Measurements from ENCODE around the gene BANK1.
A peak's percentile ranks its signal among the peaks of the same experiment; 100 is the strongest.

The BANK1 gene

GRCh38 chr4:101983835-101984234, 193.3 kb downstream of the BANK1 start:
- no CpG with 5 or more reads among the region's 1 CpG for WGBS, 2 donors (ENCODE audit: extremely low coverage in 2 of 2, insufficient read length in 2 of 2, insufficient replicate concordance in 1 of 2)
- Histone ChIP-seq H3K4me1 (ENCODE audit: control insufficient read depth in 2 of 2, insufficient read depth in 1 of 2, low read depth in 1 of 2, low read length in 2 of 2) (peaks cover 0 to 1% of the 10 kb centered on the region in 2 donors), H3K14ac (ENCODE audit: low read length) (no peak overlapping the region), H3K4me3 (ENCODE audit: low read length in 2 of 2) (no peak overlapping the region), H4K91ac (ENCODE audit: low read depth, low read length, poor library complexity) (no peak overlapping the region), H2BK12ac (ENCODE audit: low read length) (no peak overlapping the region), H2BK5ac (ENCODE audit: low read length) (no peak overlapping the region), H3K9ac (ENCODE audit: low read depth, low read length, poor library complexity) (no peak overlapping the region), H3K79me1 (ENCODE audit: low read depth, low read length) (no peaks in the 10 kb centered on the region), H3K27ac (replicated peaks; ENCODE audit: low read length) (no peak overlapping the region), H2BK120ac (ENCODE audit: low read depth, low read length) (no peak overlapping the region), H2BK15ac (ENCODE audit: low read length) (no peak overlapping the region), H3K9me3 (replicated peaks in 1 of 2; ENCODE audit: control insufficient read depth in 2 of 2, insufficient read depth in 1 of 2, low read depth in 1 of 2, low read length in 2 of 2) (no peaks in the 10 kb centered on the region), H2AK5ac (ENCODE audit: low read depth, low read length) (no peak overlapping the region), H3K27me3 (ENCODE audit: control insufficient read depth in 3 of 3, insufficient read depth in 3 of 3, low read depth in 1 of 3, low read length in 3 of 3) (no peaks in the 10 kb centered on the region), H2AFZ (ENCODE audit: low read length) (no peak overlapping the region), H3K4me2 (ENCODE audit: insufficient read depth, low read length, poor library complexity, severe bottlenecking) (no peak overlapping the region), H3K23ac (ENCODE audit: low read depth, low read length, poor library complexity) (no peak overlapping the region), H3K4ac (ENCODE audit: low read length) (no peak overlapping the region), H3K36me3 (replicated peaks in 1 of 2; ENCODE audit: control insufficient read depth in 2 of 2, insufficient read depth in 2 of 2, low read length in 2 of 2) (no peaks in the 10 kb centered on the region), H3K18ac (ENCODE audit: low read length) (no peak overlapping the region), H4K8ac (ENCODE audit: low read depth, low read length) (no peak overlapping the region)
- DNase-seq (ENCODE audit: low spot score) = no peak

DNA sequence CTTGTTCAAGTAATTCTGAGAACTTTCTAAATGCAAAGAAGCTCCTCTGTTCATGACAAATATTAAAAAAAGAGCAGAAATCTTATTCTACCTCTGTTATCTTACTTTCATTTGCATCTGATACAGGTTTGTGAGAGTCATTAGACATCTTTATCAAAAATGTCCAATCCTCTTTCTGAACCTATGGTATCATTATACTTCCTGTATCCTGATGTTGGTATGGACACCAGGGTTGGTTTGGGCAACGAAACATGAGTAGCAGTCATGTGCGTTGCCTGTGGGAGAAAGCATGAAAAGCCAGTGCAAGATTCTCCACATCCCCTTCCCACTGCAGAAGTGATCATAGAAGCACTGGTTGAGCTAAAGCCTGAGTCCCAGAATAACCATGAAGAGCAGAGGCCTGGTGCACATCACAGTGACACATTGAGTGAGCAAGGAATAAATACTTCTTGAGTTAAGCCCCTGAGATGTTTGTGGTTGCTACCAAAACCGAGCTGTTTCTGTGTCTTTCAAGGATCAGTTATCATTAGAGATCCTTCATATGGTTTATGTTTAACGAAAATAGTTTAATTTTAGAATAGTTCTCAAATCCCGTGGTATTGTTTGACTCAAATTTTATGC, 197.2 kb downstream of the BANK1 start:
- H3K18ac ChIP-seq (ENCODE audit: low read length) = peak overlapping the region; percentile 60
- H3K4me3 ChIP-seq (ENCODE audit: low read length in 2 of 2) = no peak overlapping the region
- no peak overlapping the region for H4K8ac ChIP-seq (ENCODE audit: low read depth, low read length)
- no peak overlapping the region for H2BK15ac ChIP-seq (ENCODE audit: low read length)
- H3K4me1 ChIP-seq (ENCODE audit: control insufficient read depth in 2 of 2, insufficient read depth in 1 of 2, low read depth in 1 of 2, low read length in 2 of 2) = no peaks in the 10 kb centered on the region
- no peak overlapping the region for H3K23ac ChIP-seq (ENCODE audit: low read depth, low read length, poor library complexity)
- H2BK12ac ChIP-seq (ENCODE audit: low read length) = no peak overlapping the region
- no CpG with 5 or more reads among the region's 5 CpGs for WGBS, 2 donors (ENCODE audit: extremely low coverage in 2 of 2, insufficient read length in 2 of 2, insufficient replicate concordance in 1 of 2)
- H3K79me1 ChIP-seq (ENCODE audit: low read depth, low read length) = no peaks in the 10 kb centered on the region
- no peaks in the 10 kb centered on the region for H3K36me3 ChIP-seq (replicated peaks in 1 of 2; ENCODE audit: control insufficient read depth in 2 of 2, insufficient read depth in 2 of 2, low read length in 2 of 2)
- H3K4me2 ChIP-seq (ENCODE audit: insufficient read depth, low read length, poor library complexity, severe bottlenecking) = no peak overlapping the region
- H3K14ac ChIP-seq (ENCODE audit: low read length) = no peak overlapping the region
- no peak overlapping the region for H3K4ac ChIP-seq (ENCODE audit: low read length)
- H3K9ac ChIP-seq (ENCODE audit: low read depth, low read length, poor library complexity) = no peak overlapping the region
- no peaks in the 10 kb centered on the region for H3K27me3 ChIP-seq (ENCODE audit: control insufficient read depth in 3 of 3, insufficient read depth in 3 of 3, low read depth in 1 of 3, low read length in 3 of 3)
- H2BK5ac ChIP-seq (ENCODE audit: low read length) = no peak overlapping the region
- H3K27ac ChIP-seq (replicated peaks; ENCODE audit: low read length) = no peak overlapping the region
- H2AK5ac ChIP-seq (ENCODE audit: low read depth, low read length) = no peak overlapping the region
- peak overlapping the region; percentile 26 for H4K91ac ChIP-seq (ENCODE audit: low read depth, low read length, poor library complexity)
- no peaks in the 10 kb centered on the region for H3K9me3 ChIP-seq (replicated peaks in 1 of 2; ENCODE audit: control insufficient read depth in 2 of 2, insufficient read depth in 1 of 2, low read depth in 1 of 2, low read length in 2 of 2)
- H2AFZ ChIP-seq (ENCODE audit: low read length) = no peak overlapping the region
- no peak for DNase-seq (ENCODE audit: low spot score)
- H2BK120ac ChIP-seq (ENCODE audit: low read depth, low read length) = no peak overlapping the region

GRCh38 chr4:101989551-101989950, 199.0 kb downstream of the BANK1 start:
- WGBS, 2 donors (ENCODE audit: extremely low coverage in 2 of 2, insufficient read length in 2 of 2, insufficient replicate concordance in 1 of 2) = no CpG with 5 or more reads among the region's 3 CpGs

DNA sequence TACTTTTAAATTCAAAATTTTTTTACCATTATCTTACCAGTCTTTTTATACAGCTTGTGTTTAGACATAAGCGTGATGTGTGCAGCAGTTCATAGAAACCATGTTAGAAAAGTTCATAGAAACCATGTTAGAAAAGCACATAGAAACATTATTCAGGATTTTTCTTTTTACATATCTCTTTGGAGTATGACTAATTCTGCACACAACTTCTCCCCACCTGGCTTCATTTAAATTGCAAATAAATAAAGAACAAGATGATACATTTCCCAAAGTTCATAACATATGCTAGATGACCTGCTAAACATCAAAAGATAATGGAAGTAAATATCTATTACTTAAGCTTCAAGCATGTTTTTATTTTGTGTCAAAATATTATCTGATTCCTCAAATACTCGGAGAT, 201.9 kb downstream of the BANK1 start:
- H2BK5ac ChIP-seq (ENCODE audit: low read length) = no peak overlapping the region
- H2BK120ac ChIP-seq (ENCODE audit: low read depth, low read length) = no peak overlapping the region
- no peaks in the 10 kb centered on the region for H3K79me1 ChIP-seq (ENCODE audit: low read depth, low read length)
- no peak overlapping the region for H3K18ac ChIP-seq (ENCODE audit: low read length)
- no peak overlapping the region for H4K91ac ChIP-seq (ENCODE audit: low read depth, low read length, poor library complexity)
- no peak overlapping the region for H3K4me2 ChIP-seq (ENCODE audit: insufficient read depth, low read length, poor library complexity, severe bottlenecking)
- no peak overlapping the region for H3K23ac ChIP-seq (ENCODE audit: low read depth, low read length, poor library complexity)
- H2BK15ac ChIP-seq (ENCODE audit: low read length) = no peak overlapping the region
- H3K4me3 ChIP-seq (ENCODE audit: low read length in 2 of 2) = no peak overlapping the region
- H3K4ac ChIP-seq (ENCODE audit: low read length) = no peak overlapping the region
- DNase-seq (ENCODE audit: low spot score) = no peak
- no peaks in the 10 kb centered on the region for H3K9me3 ChIP-seq (replicated peaks in 1 of 2; ENCODE audit: control insufficient read depth in 2 of 2, insufficient read depth in 1 of 2, low read depth in 1 of 2, low read length in 2 of 2)
- no peaks in the 10 kb centered on the region for H3K27me3 ChIP-seq (ENCODE audit: control insufficient read depth in 3 of 3, insufficient read depth in 3 of 3, low read depth in 1 of 3, low read length in 3 of 3)
- no peak overlapping the region for H3K14ac ChIP-seq (ENCODE audit: low read length)
- H2AK5ac ChIP-seq (ENCODE audit: low read depth, low read length) = no peak overlapping the region
- no peaks in the 10 kb centered on the region for H3K4me1 ChIP-seq (ENCODE audit: control insufficient read depth in 2 of 2, insufficient read depth in 1 of 2, low read depth in 1 of 2, low read length in 2 of 2)
- H3K27ac ChIP-seq (replicated peaks; ENCODE audit: low read length) = no peak overlapping the region
- no peaks in the 10 kb centered on the region for H3K36me3 ChIP-seq (replicated peaks in 1 of 2; ENCODE audit: control insufficient read depth in 2 of 2, insufficient read depth in 2 of 2, low read length in 2 of 2)
- no peak overlapping the region for H2AFZ ChIP-seq (ENCODE audit: low read length)
- H3K9ac ChIP-seq (ENCODE audit: low read depth, low read length, poor library complexity) = no peak overlapping the region
- WGBS, 2 donors (ENCODE audit: extremely low coverage in 2 of 2, insufficient read length in 2 of 2, insufficient replicate concordance in 1 of 2) = no CpG with 5 or more reads among the region's 2 CpGs
- H2BK12ac ChIP-seq (ENCODE audit: low read length) = no peak overlapping the region
- no peak overlapping the region for H4K8ac ChIP-seq (ENCODE audit: low read depth, low read length)

More at GRCh38 chr4:101989551-101989950, 199.0 kb downstream of the BANK1 start:
- H3K4me2 ChIP-seq (ENCODE audit: insufficient read depth, low read length, poor library complexity, severe bottlenecking) = no peak overlapping the region
- H2AK5ac ChIP-seq (ENCODE audit: low read depth, low read length) = no peak overlapping the region
- H2BK120ac ChIP-seq (ENCODE audit: low read depth, low read length) = no peak overlapping the region
- H3K9ac ChIP-seq (ENCODE audit: low read depth, low read length, poor library complexity) = no peak overlapping the region
- H3K4me1 ChIP-seq (ENCODE audit: control insufficient read depth in 2 of 2, insufficient read depth in 1 of 2, low read depth in 1 of 2, low read length in 2 of 2) = no peaks in the 10 kb centered on the region
- no peaks in the 10 kb centered on the region for H3K79me1 ChIP-seq (ENCODE audit: low read depth, low read length)
- no peak overlapping the region for H2BK12ac ChIP-seq (ENCODE audit: low read length)
- H3K14ac ChIP-seq (ENCODE audit: low read length) = no peak overlapping the region
- H3K27ac ChIP-seq (replicated peaks; ENCODE audit: low read length) = no peak overlapping the region
- H3K9me3 ChIP-seq (replicated peaks in 1 of 2; ENCODE audit: control insufficient read depth in 2 of 2, insufficient read depth in 1 of 2, low read depth in 1 of 2, low read length in 2 of 2) = no peaks in the 10 kb centered on the region
- H3K27me3 ChIP-seq (ENCODE audit: control insufficient read depth in 3 of 3, insufficient read depth in 3 of 3, low read depth in 1 of 3, low read length in 3 of 3) = no peaks in the 10 kb centered on the region
- H4K8ac ChIP-seq (ENCODE audit: low read depth, low read length) = no peak overlapping the region
- H3K4me3 ChIP-seq (ENCODE audit: low read length in 2 of 2) = no peak overlapping the region
- DNase-seq (ENCODE audit: low spot score) = no peak
- no peaks in the 10 kb centered on the region for H3K36me3 ChIP-seq (replicated peaks in 1 of 2; ENCODE audit: control insufficient read depth in 2 of 2, insufficient read depth in 2 of 2, low read length in 2 of 2)
- H3K18ac ChIP-seq (ENCODE audit: low read length) = no peak overlapping the region
- no peak overlapping the region for H3K23ac ChIP-seq (ENCODE audit: low read depth, low read length, poor library complexity)
- H4K91ac ChIP-seq (ENCODE audit: low read depth, low read length, poor library complexity) = no peak overlapping the region
- H2BK15ac ChIP-seq (ENCODE audit: low read length) = no peak overlapping the region
- no peak overlapping the region for H3K4ac ChIP-seq (ENCODE audit: low read length)
- H2BK5ac ChIP-seq (ENCODE audit: low read length) = no peak overlapping the region
- H2AFZ ChIP-seq (ENCODE audit: low read length) = no peak overlapping the region

Measured in neuronal stem cell (in vitro differentiated cells).